Body of pancreas (tissue), 4 donors: Measurements from ENCODE around the gene SPEF2.

Experiments used
- CTCF ChIP-seq, 7 experiments: fragments of 450-650 bp in 4 of 7; fragments of 200-600 bp in 3 of 7; sonication (generic) in 3 of 7; IDR thresholded peaks; one replicate each; pipeline ENCODE4 v1.5.1; 2016 to 2019; ENCODE audit warnings: antibody characterized with exemption in 7 of 7
- POLR2A ChIP-seq, 3 donors: fragments of 450-650 bp; IDR thresholded peaks; one replicate each; pipeline ENCODE4 v1.6.1; 2016; ENCODE audit warnings: antibody characterized with exemption in 3 of 3, mild to moderate bottlenecking in 2 of 3

DNA sequence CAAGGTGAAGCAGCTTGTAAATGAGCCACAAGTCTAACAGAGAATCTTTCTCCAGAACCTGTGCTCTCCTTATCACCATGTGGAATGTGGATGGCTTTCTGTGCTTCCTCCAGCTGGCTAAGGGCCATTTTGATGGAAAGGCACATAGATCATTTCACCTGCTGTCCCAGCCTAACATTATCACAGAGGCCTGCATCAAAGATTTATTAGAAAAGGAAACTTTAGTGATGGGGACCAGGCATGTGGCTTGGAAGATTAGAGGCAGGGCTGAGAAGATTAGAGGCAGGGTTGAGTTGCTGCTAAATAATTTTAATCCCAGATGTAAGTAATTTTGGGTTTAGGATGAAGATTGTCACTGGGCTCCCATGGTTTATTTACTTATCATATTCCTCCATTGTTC lies 6.3 kb downstream of the SPEF2 start:
- TF ChIP-seq CTCF (IDR thresholded peaks at IDR 0.05) (no peak), POLR2A (IDR thresholded peaks at IDR 0.05) (no peak)
